Measurements from ENCODE around the gene XAF1.
"Not testable (repeated sequence)": the region's sequence is repeated elsewhere in the genome, so short reads cannot be mapped to it uniquely, and the experiment has no call there.

Gene XAF1

GRCh38 chr17:6755731-6756184 is at the start of gene XAF1:
TSS of gene XAF1 (plus strand) at chr17:6756046. CDS start at chr17:6756079, 33 bp downstream.
- DNase-seq (ENCODE audit: low read depth) = peak; percentile 65

- DNase-seq (ENCODE audit: low read depth) = no peak
These were observed 49.3 kb upstream of the XAF1 start for GRCh38 chr17:6706499-6706898.

DNA sequence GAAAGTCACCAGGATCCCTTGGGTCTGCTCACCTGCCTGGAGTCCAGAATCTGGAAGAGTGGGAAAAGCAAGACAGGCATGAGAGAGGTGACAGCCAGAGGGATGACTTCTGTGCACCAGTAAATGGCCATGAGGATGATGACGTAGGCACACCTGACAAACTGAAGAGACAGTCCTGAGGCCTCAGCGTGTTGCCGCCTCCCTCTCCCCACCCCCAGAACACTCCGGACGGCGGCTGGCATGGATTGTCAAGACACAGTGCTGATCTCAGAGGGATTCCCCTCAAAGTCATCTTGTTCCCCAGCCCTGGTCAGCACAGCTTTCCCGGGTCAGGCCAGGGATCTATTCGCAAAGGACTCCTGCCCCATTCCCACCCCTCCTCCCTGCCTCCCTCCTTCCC is 48.9 kb upstream of the XAF1 start:
- no peak for DNase-seq (ENCODE audit: low read depth)

GRCh38 chr17:6708357-6708961 is 47.4 kb upstream of the XAF1 start:
- no peak for DNase-seq (ENCODE audit: low read depth)

DNA sequence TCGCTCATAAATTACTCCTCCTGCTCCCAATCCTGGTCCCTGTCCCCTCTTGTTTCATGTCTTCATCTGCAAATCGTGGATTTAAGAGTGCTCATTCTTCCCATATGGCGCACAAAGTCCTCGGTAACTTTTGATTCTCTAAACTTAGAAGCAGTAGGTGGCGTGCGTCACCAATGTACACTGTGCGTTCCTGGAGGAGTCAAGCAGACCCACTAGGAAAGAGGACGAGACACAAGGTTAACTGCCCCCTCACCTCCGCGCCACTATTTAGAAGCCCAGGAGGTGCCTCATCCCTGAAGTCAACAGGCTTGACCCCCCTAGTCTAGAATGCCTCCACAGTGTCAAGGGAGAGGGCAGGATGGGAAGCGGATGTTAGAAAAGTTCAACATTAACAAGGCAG is 45.5 kb upstream of the XAF1 start:
- DNase-seq (ENCODE audit: low read depth) = no peak

DNA sequence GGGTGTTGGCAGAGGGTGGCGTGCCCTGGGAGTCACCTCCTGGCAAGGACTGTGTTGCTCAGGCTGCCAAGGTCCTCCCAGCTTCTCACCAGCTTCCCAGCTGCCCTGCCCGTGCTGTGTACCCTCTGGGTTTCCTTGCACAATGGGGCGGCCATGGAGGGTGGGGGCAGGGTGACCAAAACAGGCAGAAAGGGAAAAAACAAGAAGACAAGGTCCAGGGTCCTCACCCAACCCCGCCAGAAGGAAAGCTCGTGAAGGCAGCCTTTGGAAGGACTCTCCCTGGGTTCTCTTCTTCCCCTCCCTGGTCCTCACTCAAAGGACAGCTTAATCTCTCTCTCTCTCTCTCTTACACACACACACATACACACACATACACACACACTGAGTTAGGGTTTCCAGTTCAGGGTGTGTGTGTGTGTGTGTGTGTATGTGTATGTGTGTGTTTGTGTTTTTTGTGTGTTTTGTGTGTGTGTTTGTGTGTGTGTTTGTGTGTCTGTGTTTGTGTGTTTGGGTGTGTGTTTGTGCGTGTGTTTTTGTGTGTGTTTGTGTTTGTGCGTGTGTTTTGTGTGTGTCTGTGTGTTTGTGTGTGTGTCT is 44.7 kb upstream of the XAF1 start:
- no peak for DNase-seq (ENCODE audit: low read depth)

GRCh38 chr17:6711681-6712057 is 44.2 kb upstream of the XAF1 start:
- DNase-seq (ENCODE audit: low read depth) = no peak

DNA sequence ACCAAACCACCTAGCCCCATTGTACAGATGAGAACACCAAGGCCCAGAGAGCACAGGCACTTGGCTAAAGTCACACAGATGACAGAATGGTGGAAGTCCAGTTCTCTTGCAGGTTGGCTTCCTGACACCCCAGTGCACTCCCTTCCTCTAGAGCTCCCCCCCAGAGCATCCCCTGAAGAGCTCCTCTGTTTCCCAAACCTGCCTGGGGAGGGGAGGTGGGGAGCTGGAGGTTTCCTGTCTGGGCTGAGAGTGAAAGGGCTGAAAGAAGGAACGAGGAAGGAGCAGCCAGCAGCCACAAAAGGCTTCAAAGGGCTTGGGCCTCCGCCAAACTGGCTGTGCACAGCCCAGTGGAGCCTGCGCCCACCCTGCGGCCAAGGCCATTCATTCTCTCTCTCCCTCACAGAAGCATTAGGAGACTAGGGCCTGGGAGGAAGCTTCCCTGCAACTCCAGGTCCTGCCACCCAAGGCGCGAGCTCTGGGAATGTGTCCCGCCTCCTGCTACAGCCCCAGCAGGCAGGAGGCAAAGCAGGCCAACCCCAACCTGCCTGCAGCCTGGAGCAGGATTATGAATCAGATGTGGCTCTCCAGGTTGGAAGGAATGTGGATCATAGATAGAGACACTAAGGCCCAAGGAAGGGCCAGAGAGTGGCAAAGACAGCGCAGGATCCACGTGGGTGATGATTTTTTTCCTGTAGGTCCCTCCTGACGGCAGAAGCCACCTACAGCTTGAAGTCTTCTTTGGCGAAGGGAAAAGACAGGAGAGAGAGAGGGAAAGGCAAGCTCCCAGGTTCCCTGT is 43.6 kb upstream of the XAF1 start:
- no peak for DNase-seq (ENCODE audit: low read depth)

DNA sequence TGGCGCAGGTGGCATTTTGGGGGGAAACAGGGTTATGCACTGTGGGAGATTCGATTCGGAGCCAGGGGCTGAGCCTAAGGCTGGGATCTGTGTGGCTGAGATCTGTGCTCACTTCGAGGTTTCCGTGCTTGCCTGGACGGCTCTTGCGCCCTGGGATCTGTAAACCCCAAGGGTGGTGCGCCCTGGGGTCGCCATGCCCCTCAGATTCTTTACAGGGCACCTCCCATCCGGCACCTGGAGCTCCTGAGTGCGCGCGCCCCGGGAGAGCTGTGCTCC is 43.1 kb upstream of the XAF1 start:
- DNase-seq (ENCODE audit: low read depth) = no peak

DNA sequence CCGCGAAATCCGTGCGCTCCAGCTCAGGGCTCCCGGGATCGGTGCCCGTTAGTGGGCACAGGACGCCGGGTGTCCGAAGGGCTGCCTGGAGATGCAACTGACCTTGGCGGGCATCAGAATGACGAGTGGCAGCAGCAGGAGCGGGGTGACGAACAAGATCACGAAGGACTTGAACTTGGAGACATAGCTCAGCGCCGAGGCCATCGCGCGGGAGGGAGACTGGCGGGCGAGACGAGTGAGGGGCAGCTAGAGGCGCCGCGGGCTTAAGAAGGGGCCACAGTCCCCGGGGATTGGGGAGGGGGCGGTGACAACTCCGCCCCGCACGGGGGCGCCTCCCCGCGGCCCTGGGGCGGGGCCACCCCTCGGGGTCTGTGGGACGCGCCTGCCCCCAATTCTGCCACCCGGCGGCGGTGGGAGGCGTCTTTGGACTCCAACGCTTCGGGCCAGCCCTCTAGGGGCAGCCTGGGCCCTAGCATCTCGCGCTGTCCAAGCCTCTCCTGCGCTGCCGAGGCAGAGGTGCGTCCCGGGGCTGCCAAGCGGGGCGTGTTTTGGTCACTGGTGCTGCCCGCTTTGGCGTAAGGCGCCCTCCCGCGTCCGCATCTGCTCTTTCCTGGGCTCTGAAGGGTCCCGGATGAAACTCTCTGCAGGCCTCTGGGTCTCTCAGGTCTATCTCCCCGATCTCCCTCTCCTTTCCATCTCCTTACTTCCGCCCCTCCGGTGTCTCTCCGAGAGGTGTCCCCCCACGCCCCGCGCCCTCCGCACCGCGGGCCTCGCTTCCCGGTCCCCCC is 42.5 kb upstream of the XAF1 start, which contains the start of gene SLC13A5:
SLC13A5 (minus strand) TSS at position 240 of the 788 bp plus-strand sequence; CDS start at position 204, 36 bp downstream.
- no peak for DNase-seq (ENCODE audit: low read depth)

DNA sequence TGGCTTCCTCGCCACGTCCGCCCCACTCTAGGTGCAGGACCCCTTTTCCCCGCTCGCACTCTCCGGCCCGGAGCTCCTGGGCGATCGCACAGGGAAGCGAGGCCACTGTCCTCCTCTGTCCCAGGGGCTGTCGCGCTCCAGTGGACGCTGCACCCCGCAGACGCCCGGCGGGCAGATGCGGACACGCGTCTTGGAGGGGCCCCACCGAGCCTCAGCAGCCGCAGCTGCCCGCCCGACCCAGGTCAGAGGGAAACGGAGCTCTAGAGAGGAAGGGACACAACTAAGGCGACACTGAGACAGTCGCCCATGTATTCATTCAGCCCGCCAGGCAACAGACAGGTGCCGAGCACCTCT is 42.0 kb upstream of the XAF1 start:
- DNase-seq (ENCODE audit: low read depth) = no peak

DNA sequence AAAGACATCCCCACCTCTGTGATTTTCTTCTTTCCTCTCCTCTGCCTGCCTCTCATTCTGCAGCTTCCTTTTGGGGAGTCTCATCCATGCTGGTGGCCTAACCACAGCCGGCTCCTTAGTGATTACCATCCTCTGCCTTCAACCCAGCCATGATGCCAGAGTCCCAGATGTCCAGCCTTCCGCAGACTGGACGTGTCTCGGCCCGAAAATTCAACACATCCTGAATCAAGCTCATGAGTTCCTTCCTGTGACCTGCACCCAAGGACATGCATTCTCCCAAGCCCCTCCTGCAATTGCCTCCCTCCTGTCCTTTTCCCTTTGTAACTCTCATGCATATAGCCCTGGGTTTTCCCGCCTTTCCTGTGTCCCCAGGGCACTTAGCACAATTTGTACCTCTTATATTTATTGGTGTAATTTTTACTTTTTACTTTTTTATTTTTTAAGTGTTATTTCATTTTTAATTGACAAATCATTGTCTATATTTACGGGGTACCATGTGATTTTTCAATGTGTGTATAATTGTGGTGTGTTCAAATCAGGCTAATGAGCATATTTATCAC is 41.5 kb upstream of the XAF1 start:
- no peak for DNase-seq (ENCODE audit: low read depth)

GRCh38 chr17:6716736-6717135 is 39.1 kb upstream of the XAF1 start:
- DNase-seq (ENCODE audit: low read depth) = no peak

DNA sequence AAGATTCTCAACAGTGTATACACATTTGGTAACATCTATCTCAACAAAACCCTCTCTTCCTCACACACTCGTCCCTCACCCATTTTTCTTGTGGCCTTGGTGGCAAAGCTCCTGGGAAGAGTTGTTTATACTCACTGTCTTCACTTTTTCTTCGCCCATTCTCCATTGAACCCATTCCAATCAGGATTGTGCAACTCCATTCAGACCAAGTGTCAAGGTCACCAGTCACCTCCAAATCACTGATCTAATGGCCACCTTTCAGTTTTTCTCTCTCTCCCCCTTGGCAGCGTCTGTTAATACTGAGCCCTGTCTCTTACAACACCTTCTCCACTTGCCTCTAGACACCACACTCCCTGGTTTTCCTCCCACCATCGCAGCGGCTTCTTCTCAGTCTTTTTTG is 34.1 kb upstream of the XAF1 start:
- no peak for DNase-seq (ENCODE audit: low read depth)

DNA sequence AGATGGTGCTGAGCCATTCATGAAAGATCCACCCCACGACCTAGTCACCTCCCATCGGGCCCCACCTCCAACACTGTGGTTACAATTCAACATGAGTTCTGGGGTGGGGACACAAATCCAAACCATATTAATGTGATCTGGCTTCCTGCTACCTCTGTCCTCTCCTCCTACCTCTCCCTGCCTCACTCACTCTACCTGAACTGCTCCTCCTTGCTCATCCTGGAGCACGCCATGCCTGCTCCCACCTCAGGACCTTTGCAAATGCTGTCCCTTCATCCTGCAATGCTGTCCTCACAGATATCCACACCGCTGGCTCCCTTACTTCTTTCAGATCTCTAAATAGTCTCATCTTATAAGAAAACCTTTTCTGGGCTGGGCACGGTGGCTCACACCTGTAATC is 31.8 kb upstream of the XAF1 start:
- DNase-seq (ENCODE audit: low read depth) = no peak

DNA sequence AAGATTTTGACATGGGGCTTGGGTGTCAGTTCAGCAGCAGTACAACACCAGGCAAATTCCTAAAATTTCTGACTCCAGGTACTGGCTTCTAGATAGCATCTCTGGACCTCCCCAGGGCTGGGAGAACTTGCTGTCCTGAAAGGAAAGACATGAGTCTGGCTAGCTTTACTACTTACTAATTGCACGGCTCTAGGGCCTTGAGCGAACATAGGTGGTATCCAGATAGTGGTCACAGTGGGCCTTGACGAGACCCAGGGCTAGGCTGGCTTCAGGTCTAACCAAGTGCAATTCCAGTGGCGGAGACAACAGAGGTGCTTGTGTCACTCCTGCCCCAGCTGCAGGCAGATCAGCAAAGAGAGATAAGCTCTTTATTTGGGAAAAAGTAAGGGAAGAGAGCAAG is 26.3 kb upstream of the XAF1 start:
- DNase-seq (ENCODE audit: low read depth) = no peak

GRCh38 chr17:6746665-6747064 is 9.2 kb upstream of the XAF1 start:
- DNase-seq (ENCODE audit: low read depth) = not testable (repeated sequence)

- DNase-seq (ENCODE audit: low read depth) = no peak
These were observed 7.2 kb upstream of the XAF1 start for GRCh38 chr17:6748617-6749016.

DNA sequence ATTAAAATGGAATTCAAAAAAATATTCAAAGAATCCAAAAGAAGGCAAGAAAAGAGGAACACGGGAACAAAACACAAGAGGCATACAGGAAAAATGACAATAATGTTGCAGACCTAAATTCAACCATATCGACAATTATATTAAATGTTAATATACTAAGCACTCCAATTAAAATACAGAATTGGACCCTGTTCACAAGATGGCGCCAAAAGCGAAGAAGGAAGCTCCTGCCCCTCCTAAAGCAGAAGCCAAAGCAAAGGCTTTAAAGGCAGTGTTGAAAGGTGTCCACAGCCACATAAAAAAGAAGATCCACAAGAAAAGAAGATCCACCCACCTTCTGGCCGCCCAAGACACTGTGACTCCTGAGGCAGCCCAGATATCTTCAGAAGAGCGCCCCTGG is 6.3 kb upstream of the XAF1 start:
- DNase-seq (ENCODE audit: low read depth) = no peak

DNA sequence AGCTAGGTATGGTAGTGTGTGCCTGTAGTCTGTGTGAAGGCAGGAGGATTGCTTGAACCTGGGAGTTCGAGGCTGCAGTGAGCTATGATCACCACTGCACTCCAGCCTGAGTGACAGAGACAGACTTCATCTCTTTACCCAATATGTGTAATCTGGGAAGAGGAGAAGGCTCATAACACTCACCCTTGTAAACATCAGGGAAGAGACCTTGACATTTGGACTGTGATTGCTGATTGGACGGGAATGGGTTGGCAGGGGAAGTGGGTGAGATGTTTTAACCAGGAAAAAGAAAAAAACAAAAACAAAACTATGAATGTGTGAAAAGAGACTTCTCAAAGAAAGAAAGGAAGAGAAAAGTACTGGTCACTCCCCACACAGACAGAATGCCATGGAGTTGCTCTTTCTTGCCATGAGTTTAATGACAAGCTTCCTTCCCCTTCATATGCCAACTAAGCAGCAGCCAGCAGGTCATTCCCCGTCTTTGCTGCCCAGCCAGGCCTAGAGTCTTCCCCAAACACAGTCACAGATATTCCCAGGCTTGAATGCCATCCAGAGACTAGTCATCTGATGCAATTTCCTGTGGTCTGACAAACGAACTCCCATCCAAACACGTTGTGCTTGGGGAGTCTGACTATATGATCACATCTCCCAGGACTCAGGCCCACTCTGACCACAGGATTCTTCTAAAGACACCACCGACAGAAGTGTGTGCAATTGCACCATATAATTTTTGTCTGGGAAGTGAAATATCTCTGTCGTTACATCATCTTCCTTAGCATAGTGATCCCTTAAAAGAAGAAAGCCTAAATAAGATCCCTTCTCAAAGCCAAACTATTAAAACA is 3.6 kb upstream of the XAF1 start:
- DNase-seq (ENCODE audit: low read depth) = no peak

- peak; percentile 64 for DNase-seq (ENCODE audit: low read depth)
These were observed 2.8 kb upstream of the XAF1 start for GRCh38 chr17:6753006-6753445.

DNA sequence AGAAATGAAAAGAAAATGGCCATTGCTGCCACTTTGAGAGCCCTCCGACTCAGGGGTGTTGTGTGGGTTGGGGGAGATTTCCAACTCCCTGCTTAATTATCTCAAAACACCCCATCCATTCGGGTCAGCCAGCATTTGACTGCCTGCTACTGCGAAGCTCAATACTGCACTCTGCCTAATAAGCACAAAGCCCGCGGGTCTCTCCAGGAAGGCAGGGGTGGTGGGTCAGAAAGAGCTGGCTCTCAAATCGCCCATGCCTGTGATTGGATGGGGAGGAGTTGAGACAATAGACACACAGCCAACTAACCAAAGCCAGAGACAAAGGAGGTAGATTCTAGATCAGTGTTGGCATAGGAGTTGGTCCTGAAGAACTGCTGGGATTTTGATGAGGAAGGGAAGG is 2.3 kb upstream of the XAF1 start:
- no peak for DNase-seq (ENCODE audit: low read depth)
